Karpas-422 (cell line): ENCODE data around the gene AXL. TPM values are rescaled to one million over a fixed set of nuclear protein-coding genes. Genes with fewer than 3 reads are reported as not detected.

Experiments used
- DNase-seq: peaks from one replicate; pipeline ENCODE4 v3.0.0-alpha.2; 2015
- H2AFZ ChIP-seq: fragments of 200-600 bp; sonication (generic); 2 replicates; pipeline ENCODE4 v1.6.1; 2014; ENCODE audit warnings: antibody characterized with exemption, low read length, mixed read lengths
- H3K27ac ChIP-seq: fragments of 200-600 bp; sonication (generic); 2 replicates; pipeline ENCODE4 v1.5.1; 2014; ENCODE audit warnings: mild to moderate bottlenecking, low read length, moderate library complexity
- H3K27me3 ChIP-seq: fragments of 200-600 bp; sonication (generic); 2 replicates; pipeline ENCODE4 v1.6.1; 2014; ENCODE audit warnings: low read length, mixed read lengths
- H3K36me3 ChIP-seq: fragments of 200-600 bp; sonication (generic); 2 replicates; pipeline ENCODE4 v1.6.1; 2014; ENCODE audit warnings: low read length, mixed read lengths; ENCODE audit not compliant: insufficient read depth
- H3K4me1 ChIP-seq: fragments of 200-600 bp; sonication (generic); 2 replicates; pipeline ENCODE4 v1.6.1; 2014; ENCODE audit warnings: mild to moderate bottlenecking, low read length, mixed read lengths
- H3K4me2 ChIP-seq: fragments of 200-600 bp; sonication (generic); 2 replicates; pipeline ENCODE4 v1.6.1; 2014; ENCODE audit warnings: low read length, low read depth, mild to moderate bottlenecking; ENCODE audit not compliant: poor library complexity, severe bottlenecking
- H3K4me3 ChIP-seq: fragments of 200-600 bp; sonication (generic); 2 replicates; pipeline ENCODE4 v1.5.1; 2014; ENCODE audit warnings: mild to moderate bottlenecking, antibody characterized with exemption, low read length, mixed read lengths
- H3K79me2 ChIP-seq: fragments of 200-600 bp; sonication (generic); 2 replicates; pipeline ENCODE4 v1.6.1; 2014; ENCODE audit warnings: mild to moderate bottlenecking, low read length, mixed read lengths
- H3K9ac ChIP-seq: fragments of 200-600 bp; sonication (generic); 2 replicates; pipeline ENCODE4 v1.6.0; 2014; ENCODE audit warnings: low read length
- H3K9me2 ChIP-seq: fragments of 200-600 bp; sonication (generic), shearing (Covaris generic); replicated peaks from 2 replicates; pipeline ENCODE4 v1.6.0; 2014; ENCODE audit warnings: mild to moderate bottlenecking, low read length, moderate library complexity; ENCODE audit not compliant: insufficient read depth
- H3K9me3 ChIP-seq: fragments of 300-700, 200-600 bp; sonication (generic); 2 replicates; pipeline ENCODE4 v1.6.1; 2014; ENCODE audit warnings: low read length, mixed read lengths
- H4K20me1 ChIP-seq: fragments of 200-600 bp; sonication (generic); 2 replicates; pipeline ENCODE4 v1.6.1; 2014; ENCODE audit warnings: mild to moderate bottlenecking, antibody characterized with exemption, low read length, low read depth; ENCODE audit not compliant: insufficient read depth
- total RNA-seq: library from RNA; depleted of rRNA; stranded (reverse); fragments of >200 nt; shearing (Covaris generic); gene quantifications from 2 replicates; pipeline ENCODE4 v1.2.3, GENCODE V29; 2014; ENCODE audit warnings: low replicate concordance

Gene AXL
- total RNA-seq, 1 experiment from 2014 or later, result not detected

DNA sequence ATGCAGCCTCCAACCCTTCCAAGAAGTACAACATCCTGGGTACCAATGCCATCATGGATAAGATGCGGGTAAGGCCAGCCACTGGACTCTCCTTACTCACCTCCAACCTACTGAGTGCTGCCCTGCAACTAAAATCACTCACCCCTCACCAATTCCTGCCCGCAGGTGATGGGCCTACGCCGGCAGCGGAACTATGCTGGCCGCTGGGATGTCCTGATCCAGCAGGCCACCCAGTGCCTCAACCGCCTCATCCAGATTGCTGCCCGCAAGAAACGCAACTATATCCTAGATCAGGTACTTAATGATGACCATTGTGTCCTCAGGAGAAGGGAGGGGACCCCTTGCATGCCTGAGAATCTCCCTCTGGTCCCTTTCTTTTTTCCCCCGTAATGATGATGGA, 75.4 kb downstream of the AXL start:
- 0 out of 2 replicates have a peak, but pooled peaks cover 5% of the 10 kb centered on the region for H4K20me1 ChIP-seq
- no peak overlapping the region for H2AFZ ChIP-seq
- H3K4me1 ChIP-seq, result peaks cover 39% of the 10 kb centered on the region
- H3K4me3 ChIP-seq, result no peak overlapping the region
- H3K4me2 ChIP-seq, result no peak overlapping the region
- no peaks in the 10 kb centered on the region for H3K9me3 ChIP-seq
- no peak for DNase-seq
- H3K9me2 ChIP-seq, result no peaks in the 10 kb centered on the region
- no peaks in the 10 kb centered on the region for H3K27me3 ChIP-seq
- H3K36me3 ChIP-seq, result peaks cover 70% of the 10 kb centered on the region
- H3K9ac ChIP-seq, result no peak overlapping the region
- peaks cover 32% of the 10 kb centered on the region for H3K79me2 ChIP-seq
- no peak overlapping the region for H3K27ac ChIP-seq

DNA sequence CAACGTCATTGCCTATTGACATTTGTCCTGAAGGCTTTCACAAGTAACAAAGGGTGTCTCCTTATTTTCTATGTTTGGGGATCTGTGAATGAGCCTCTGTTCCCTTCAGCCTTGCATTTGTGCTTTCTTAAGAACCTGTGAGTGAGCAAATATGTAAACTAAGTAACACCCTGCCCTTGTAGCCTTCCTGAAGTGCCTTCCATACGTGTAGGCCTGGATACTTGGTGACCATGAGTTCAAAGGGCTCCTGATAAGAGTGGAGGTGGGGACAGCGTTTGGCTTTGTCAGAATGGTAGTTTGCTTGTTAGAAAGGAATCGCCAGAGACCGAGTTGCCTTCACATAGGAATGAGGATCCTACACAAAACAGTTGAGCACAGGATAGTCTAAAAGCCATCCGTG, 76.5 kb downstream of the AXL start:
- no peaks in the 10 kb centered on the region for H3K9me3 ChIP-seq
- H3K4me3 ChIP-seq, result no peak overlapping the region
- H3K4me1 ChIP-seq, result peaks cover 38% of the 10 kb centered on the region
- no peak overlapping the region for H3K4me2 ChIP-seq
- no peaks in the 10 kb centered on the region; the same call in 1 of the 2 replicates for H4K20me1 ChIP-seq
- H3K9ac ChIP-seq, result no peak overlapping the region
- H3K36me3 ChIP-seq, result peaks cover 71% of the 10 kb centered on the region
- DNase-seq, result no peak
- no peaks in the 10 kb centered on the region for H3K27me3 ChIP-seq
- H3K9me2 ChIP-seq, result no peaks in the 10 kb centered on the region
- no peak overlapping the region for H3K27ac ChIP-seq
- no peak overlapping the region for H2AFZ ChIP-seq
- peaks cover 30% of the 10 kb centered on the region for H3K79me2 ChIP-seq

DNA sequence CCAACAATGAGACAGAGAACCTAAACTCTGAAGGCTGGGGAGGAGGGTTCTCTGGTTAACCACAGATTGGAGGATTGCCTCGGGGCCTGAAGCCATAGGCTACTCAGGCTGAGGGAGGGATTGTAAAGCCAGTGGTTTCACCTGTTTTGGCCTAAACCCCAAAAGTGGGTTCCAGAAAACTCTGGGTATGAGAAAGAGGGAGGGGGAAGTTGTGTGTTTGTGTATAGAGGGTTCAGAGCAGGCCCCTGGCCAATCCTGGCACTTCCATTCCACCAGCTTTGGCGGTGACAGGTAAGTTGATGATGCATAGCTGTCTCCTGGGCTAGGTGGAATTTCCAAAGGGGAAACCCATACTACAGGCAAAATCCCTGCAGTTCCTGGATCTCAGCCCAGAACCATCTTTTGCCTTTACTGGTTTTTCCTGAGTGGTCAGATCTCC, 77.4 kb downstream of the AXL start:
- Histone ChIP-seq H3K4me2 (peak overlapping the region; percentile 17), H3K4me3 (no peak overlapping the region), H3K9me2 (no peaks in the 10 kb centered on the region), H3K4me1 (peaks cover 38% of the 10 kb centered on the region), H3K27me3 (no peaks in the 10 kb centered on the region), H3K79me2 (peaks cover 30% of the 10 kb centered on the region), H3K9me3 (no peaks in the 10 kb centered on the region), H3K36me3 (peaks cover 74% of the 10 kb centered on the region), H4K20me1 (no peaks in the 10 kb centered on the region; the same call in 1 of the 2 replicates), H3K9ac (peak overlapping the region; percentile 47; the same call in 1 of the 2 replicates), H2AFZ (no peak overlapping the region), H3K27ac (peak overlapping the region; percentile 80)
- DNase-seq, result no peak

DNA sequence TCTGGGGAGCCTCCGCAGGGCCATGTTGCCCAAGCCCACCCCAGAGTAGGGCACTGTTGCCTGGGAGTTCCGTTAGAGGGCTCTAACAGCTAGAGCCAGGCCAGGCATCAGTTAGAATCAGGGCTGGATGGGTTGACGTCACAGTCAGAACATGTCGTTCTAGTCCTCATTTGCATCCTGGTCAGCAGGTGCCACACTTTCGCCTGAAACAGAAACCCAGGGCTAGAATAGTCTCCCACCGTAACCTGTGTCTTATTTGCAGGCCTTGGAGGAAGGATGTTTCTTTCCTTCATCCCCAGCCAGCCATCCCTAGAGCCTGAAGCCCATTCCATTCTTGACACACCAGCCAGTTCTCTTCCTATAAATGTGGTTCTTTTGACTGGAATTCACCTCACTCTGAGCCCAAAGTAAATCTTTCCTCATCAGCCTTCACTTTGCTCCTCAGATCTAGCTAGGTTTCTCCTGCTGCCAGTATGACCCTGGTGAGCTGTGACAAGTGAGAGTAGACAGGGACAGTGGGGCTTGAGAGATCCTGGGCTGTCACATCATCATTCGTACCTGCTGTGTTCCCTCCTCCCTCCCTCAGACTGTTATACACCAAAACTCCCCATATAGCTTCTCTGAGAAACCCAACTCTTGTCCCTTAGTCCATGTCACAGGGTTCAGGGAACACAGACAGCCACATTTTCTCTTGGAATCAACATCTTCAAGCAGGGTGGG, 78.8 kb downstream of the AXL start:
- Histone ChIP-seq H4K20me1 (no peaks in the 10 kb centered on the region; the same call in 1 of the 2 replicates), H3K79me2 (peaks cover 30% of the 10 kb centered on the region), H3K9ac (peak overlapping the region; percentile 47), H3K27me3 (no peaks in the 10 kb centered on the region), H3K36me3 (peaks cover 67% of the 10 kb centered on the region), H3K4me1 (peaks cover 38% of the 10 kb centered on the region), H3K4me3 (0 out of 2 replicates have a peak overlapping the region, but pooled peaks have one; percentile 9), H3K9me2 (no peaks in the 10 kb centered on the region), H3K4me2 (peak overlapping the region; percentile 44), H3K9me3 (no peaks in the 10 kb centered on the region), H2AFZ (no peak overlapping the region), H3K27ac (peak overlapping the region; percentile 80)
- peak; percentile 73 for DNase-seq

DNA sequence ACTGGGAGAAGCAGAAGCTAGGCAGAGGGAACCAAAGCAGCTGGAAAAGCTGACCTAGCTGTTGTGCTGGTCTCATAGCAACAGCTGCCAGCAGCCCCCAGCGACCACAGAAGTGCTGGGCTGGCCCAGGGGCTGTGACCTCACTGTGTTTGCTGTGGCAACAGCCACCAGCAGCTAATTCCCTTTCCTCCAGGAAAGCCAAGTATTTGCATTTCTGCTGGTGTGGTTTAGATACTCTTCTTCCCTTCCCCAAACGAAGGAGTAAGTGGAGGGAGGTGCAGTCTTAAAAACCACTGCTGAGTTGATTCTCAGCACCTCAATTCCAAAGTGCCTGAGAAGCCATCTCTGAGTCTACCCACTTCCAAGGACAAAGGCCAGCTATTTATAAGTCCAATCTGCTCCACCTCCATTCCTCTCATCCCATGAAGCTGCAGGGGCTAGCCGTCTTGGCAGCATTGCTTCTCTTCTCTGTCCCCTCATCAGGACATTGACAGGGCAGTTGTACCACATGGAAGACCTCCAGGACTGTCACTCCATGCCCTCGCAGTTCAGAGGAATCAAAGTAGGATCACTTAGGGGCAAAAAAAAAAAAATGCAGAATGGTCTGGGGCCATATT, 79.4 kb downstream of the AXL start:
- H3K79me2 ChIP-seq, result peaks cover 30% of the 10 kb centered on the region
- H2AFZ ChIP-seq, result no peak overlapping the region
- no peaks in the 10 kb centered on the region for H3K9me3 ChIP-seq
- H3K9me2 ChIP-seq, result no peaks in the 10 kb centered on the region
- peaks cover 38% of the 10 kb centered on the region for H3K4me1 ChIP-seq
- H3K9ac ChIP-seq, result peak overlapping the region; percentile 47; the same call in 1 of the 2 replicates
- H3K4me2 ChIP-seq, result no peak overlapping the region
- H3K27ac ChIP-seq, result peak overlapping the region; percentile 80
- H3K27me3 ChIP-seq, result no peaks in the 10 kb centered on the region
- no peaks in the 10 kb centered on the region; the same call in 1 of the 2 replicates for H4K20me1 ChIP-seq
- DNase-seq, result no peak
- peaks cover 60% of the 10 kb centered on the region for H3K36me3 ChIP-seq
- no peak overlapping the region for H3K4me3 ChIP-seq

DNA sequence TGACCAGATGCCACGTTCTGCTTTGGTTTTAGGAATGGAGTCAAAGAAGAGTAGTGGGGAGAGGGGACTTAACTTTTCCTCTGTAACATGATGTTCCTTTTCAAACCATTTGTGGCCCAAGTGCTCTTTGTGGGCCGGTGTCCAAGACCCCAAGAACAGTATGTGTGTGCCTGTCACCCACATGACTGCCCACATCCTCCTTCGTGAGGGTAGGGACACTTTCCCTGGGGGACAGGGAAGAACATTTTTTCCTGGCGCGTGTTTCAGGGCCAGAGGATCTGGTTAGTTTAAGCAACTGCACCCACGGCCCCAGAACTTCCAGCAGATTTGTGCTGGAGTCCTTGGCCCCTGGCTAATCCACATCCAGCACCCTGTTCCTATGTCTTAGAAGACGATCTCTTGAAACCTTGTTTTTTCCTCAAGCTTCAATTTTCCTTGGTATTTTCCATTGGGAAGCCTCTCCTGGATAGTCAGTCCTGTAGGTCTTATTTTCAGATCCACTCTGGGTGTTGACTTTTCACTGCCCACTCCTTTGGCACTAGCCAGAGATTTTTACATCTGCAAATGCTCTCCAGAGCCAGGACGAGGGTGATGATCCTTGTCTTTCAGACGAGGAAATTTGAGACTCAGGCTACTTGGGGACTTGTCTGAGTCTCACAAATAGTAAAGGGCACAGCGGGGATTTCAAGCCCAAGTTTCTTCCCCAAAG, 80.2 kb downstream of the AXL start:
- H3K79me2 ChIP-seq, result peaks cover 30% of the 10 kb centered on the region
- H3K9ac ChIP-seq, result no peak overlapping the region
- H3K4me3 ChIP-seq, result no peak overlapping the region
- H3K4me2 ChIP-seq, result no peak overlapping the region
- H3K4me1 ChIP-seq, result peaks cover 38% of the 10 kb centered on the region
- H2AFZ ChIP-seq, result no peak overlapping the region
- H3K27me3 ChIP-seq, result no peaks in the 10 kb centered on the region
- H3K36me3 ChIP-seq, result peaks cover 55% of the 10 kb centered on the region; the same call in 1 of the 2 replicates
- no peaks in the 10 kb centered on the region for H3K9me3 ChIP-seq
- no peaks in the 10 kb centered on the region; the same call in 1 of the 2 replicates for H4K20me1 ChIP-seq
- DNase-seq, result no peak
- H3K9me2 ChIP-seq, result no peaks in the 10 kb centered on the region
- peak overlapping the region; percentile 80; the same call in 1 of the 2 replicates for H3K27ac ChIP-seq

DNA sequence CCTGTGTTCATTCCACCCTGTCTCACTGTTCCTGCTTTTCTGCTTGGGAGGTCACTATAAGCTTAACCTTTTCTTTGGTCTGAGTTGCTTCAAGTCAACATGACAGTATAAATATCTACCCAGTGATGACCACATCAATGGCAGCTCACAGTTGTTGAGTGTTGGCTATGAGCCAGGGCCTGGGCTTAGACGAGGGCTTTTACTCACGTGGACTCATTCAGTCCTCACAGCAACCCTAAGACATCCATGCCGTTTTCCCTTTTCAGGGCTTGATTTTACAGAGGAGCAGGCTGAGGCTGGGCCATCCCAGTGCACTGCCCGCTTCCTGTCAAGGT, 80.7 kb downstream of the AXL start:
- Histone ChIP-seq H3K9ac (no peak overlapping the region), H3K4me3 (no peak overlapping the region), H3K4me1 (peaks cover 37% of the 10 kb centered on the region), H3K4me2 (no peak overlapping the region), H3K27me3 (no peaks in the 10 kb centered on the region), H3K9me2 (no peaks in the 10 kb centered on the region), H3K27ac (no peak overlapping the region), H3K79me2 (peaks cover 30% of the 10 kb centered on the region), H2AFZ (no peak overlapping the region), H4K20me1 (no peaks in the 10 kb centered on the region; the same call in 1 of the 2 replicates), H3K36me3 (peaks cover 53% of the 10 kb centered on the region; the same call in 1 of the 2 replicates), H3K9me3 (no peaks in the 10 kb centered on the region)
- DNase-seq, result no peak

DNA sequence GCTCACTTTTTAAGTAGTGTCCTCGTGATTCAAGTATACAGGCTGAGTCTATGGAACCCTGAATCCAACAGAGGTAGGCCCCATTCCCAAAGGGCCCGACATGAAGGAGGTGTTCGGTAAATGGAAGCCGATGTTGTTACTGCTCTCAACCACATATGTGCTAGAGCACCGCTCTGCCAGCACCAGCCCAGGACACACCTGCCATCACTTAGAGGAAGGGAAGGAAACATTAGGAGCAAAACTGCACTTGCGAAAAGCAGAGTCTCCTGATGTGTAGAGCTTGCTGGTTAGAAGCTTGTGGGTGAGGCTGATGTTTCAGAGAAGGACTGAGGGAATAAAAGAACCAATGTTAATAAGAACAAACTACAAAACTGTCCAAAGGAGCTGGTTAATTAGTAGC, 81.5 kb downstream of the AXL start:
- Histone ChIP-seq H3K4me3 (no peak overlapping the region), H3K36me3 (peaks cover 45% of the 10 kb centered on the region; the same call in 1 of the 2 replicates), H3K4me1 (peaks cover 29% of the 10 kb centered on the region), H3K9ac (no peak overlapping the region), H4K20me1 (no peaks in the 10 kb centered on the region; the same call in 1 of the 2 replicates), H2AFZ (no peak overlapping the region), H3K4me2 (no peak overlapping the region), H3K27me3 (no peaks in the 10 kb centered on the region), H3K79me2 (peaks cover 30% of the 10 kb centered on the region), H3K27ac (no peak overlapping the region), H3K9me2 (no peaks in the 10 kb centered on the region), H3K9me3 (no peaks in the 10 kb centered on the region)
- DNase-seq, result no peak
